Neural progenitor cell (in vitro differentiated cells): ENCODE results near the gene GYS2.

Experiments used
- EZH2 ChIP-seq: fragments of 200-600 bp; sonication (generic); IDR thresholded peaks from 2 replicates; pipeline ENCODE4 v1.6.1; 2017; ENCODE audit warnings: antibody characterized with exemption, mild to moderate bottlenecking, moderate library complexity
- EZH2phosphoT487 ChIP-seq: fragments of 200-600 bp; sonication (generic); IDR thresholded peaks from 2 replicates; pipeline ENCODE4 v1.6.1; 2017; ENCODE audit warnings: antibody characterized with exemption

- TF ChIP-seq EZH2 (no peak), EZH2phosphoT487 (no peak)
Measured at GRCh38 chr12:21507849-21508248, 96.8 kb downstream of the GYS2 start.
